ENCODE results near the gene ENAH. TPM values are rescaled to one million over a fixed set of nuclear protein-coding genes. Genes with fewer than 3 reads are reported as not detected.
"Not testable (repeated sequence)": the region's sequence is repeated elsewhere in the genome, so short reads cannot be mapped to it uniquely, and the experiment has no call there.

Gene ENAH
- 28.3 and 37.7 TPM in 2 replicates for polyA plus RNA-seq (2014; cell fraction: cytosol; rRNA removed)
- 22.7 and 36.7 TPM in 2 replicates for polyA plus RNA-seq (2014; cell fraction: nucleus; rRNA removed)

GRCh38 chr1:225652729-225653462, at the start of gene ENAH:
TSS of gene ENAH (minus strand) at chr1:225653123. CDS start at chr1:225652690, 433 bp downstream.
- peak; percentile 78 for DNase-seq (ENCODE audit: low spot score)

DNA sequence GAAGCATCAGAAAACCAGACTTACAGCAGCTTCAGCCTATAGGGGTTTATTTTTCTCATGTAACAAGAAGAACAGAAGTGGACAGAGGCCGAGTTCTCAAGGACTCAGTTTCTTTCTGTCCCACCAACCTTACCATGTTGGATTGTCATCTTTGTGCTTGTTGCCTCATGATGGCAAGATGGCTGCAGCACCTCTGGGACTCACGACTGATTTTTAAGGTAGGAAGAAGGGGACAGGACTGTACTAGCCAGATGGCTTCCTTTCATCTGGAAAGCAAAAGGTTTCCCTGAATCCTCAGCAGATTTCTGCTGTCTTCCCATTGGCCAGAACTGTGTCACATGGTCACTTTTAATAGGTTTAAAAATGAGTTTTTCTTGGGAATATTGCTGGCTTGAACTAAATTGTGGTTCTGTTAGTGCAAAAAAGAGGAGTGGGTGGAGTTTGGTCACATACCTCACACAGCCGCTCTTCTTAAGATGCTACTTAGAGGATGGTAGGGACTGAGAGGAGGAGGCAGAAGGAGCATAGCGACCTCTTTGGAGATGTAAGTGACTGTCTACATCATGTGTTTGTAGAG, 48.1 kb upstream of the ENAH start:
- DNase-seq (ENCODE audit: low spot score): no peak

GRCh38 chr1:225700164-225700821, 47.4 kb upstream of the ENAH start:
- DNase-seq (ENCODE audit: low spot score): no peak

GRCh38 chr1:225699336-225699735, 46.4 kb upstream of the ENAH start:
- DNase-seq (ENCODE audit: low spot score): no peak

- not testable (repeated sequence) for DNase-seq (ENCODE audit: low spot score)
Measured at GRCh38 chr1:225698194-225698593, 45.3 kb upstream of the ENAH start.

DNA sequence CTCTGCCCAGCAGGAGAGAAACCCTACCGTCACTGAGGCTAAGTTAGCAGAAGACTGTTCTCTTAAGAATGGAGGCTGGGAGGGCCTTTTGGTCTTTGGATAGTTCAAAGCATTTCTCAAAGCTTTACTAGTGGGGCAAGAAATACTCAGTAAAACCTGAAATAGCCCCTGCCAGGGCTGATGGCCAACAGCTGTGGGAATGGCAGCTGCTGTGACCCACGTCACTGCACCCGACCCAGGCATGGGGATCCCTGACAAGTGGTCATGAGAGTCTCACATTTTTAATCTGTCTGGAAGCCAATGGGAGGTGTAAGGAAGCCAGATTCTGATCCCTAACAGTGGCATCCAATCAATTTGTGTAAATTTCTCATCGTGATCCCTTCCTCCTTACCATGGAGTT, 44.5 kb upstream of the ENAH start:
- DNase-seq (ENCODE audit: low spot score): no peak

DNA sequence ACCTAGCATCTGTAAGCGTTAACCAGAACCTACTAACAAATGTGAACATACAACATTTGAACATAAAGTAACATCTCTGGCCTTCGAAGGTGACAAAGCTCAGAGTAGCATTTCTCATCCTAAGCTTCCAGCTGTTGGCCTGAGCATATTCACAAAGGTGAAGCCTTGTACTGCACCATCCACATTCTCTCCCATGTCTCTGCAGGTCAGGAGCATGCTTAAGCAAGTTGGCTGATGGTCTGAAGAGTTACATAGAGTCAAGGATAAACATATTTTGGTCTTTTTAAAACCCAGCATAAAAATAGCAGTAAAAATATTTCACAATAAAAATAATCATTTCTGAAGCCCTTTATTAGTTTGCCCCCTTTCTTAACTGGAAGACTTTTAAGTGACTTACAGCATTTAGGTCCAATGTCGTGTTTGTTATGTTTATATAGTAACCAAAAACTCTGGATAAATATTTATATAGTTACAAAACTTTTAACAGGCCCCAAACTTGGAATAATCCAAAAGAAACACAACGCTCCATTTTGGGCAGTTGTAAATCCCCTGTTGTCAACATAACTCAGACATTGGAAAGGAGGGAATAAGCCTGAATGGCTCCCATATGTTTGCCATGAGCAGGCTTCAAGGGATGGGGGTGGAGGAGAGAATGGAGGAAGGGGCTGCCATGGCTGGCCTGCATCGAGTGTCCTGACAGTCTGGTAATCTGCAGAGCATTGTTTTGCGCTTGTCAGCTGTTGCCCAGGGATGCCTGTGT, 42.8 kb upstream of the ENAH start:
- DNase-seq (ENCODE audit: low spot score): peak; percentile 50

GRCh38 chr1:225694151-225694603, 41.3 kb upstream of the ENAH start:
- DNase-seq (ENCODE audit: low spot score): peak; percentile 90

DNA sequence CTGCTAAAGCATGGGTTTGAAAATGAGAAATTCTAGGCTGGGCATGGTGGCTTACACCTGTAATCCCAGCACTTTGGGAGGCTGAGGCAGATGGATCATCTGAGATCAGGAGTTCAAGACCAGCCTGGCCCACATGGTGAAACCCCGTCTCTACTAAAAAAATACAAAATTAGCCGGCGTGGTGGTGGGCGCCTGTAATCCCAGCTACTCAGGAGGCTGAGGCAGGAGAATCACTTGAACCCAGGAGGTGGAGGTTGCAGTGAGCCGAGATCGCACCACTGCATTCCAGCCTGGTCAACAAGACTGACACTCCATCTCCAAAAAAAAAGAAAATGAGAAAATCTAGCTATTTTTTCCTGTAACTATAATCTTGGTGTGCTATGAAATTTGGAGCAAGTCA, 40.8 kb upstream of the ENAH start:
- not testable (repeated sequence) for DNase-seq (ENCODE audit: low spot score)

- no peak for DNase-seq (ENCODE audit: low spot score)
Measured at GRCh38 chr1:225693085-225693696, 40.3 kb upstream of the ENAH start.

- DNase-seq (ENCODE audit: low spot score): no peak
Measured at GRCh38 chr1:225692517-225692879, 39.6 kb upstream of the ENAH start.

DNA sequence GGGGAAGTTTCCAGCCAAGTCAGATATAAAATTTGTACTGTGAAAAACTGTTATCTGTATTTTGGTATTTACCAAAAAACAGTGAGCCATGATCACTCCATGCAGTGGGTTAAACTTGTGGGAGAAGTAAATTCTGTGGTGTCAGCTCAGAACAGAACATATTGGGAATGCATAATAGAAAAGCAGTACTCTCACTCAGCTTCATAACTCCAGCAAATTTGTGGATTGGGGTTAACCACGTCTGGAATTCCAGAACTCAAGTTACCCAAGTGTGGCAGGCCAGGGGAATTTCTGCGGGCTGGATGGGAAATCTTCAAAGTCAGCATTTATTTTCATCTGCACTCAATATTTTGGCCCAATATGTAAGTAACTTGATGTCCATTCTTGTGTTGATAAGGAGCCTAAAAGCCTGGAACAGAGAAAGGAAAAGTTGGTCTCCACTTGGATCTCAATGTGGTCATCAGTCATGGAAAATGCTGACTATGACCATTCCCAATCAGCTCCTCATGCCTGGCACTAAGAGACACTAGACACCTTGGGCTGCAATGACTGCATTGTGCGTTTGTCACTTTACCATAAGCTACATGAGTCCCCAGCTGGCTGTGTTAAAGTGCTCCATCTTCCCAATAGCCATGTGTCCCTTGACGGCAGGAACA, 39.1 kb upstream of the ENAH start:
- DNase-seq (ENCODE audit: low spot score): no peak

DNA sequence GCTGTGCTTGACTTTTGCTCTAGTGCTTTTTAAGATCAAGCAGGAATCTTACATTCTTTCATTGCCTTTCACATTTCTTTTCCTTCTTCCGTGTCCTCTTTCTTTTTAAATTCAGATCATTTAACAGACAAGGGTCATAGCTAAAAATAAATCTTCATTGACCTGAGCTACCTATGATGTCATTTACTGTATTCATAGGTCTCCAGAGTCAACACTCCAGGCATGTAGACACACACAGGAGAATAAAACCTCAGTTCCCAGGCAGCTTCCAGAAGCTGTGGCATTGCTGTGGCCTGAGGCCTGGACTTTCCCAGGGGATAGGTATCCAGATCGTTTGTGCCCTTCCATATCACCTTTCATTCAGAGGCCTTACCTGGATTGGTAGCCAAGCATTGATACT, 38.5 kb upstream of the ENAH start:
- no peak for DNase-seq (ENCODE audit: low spot score)

DNA sequence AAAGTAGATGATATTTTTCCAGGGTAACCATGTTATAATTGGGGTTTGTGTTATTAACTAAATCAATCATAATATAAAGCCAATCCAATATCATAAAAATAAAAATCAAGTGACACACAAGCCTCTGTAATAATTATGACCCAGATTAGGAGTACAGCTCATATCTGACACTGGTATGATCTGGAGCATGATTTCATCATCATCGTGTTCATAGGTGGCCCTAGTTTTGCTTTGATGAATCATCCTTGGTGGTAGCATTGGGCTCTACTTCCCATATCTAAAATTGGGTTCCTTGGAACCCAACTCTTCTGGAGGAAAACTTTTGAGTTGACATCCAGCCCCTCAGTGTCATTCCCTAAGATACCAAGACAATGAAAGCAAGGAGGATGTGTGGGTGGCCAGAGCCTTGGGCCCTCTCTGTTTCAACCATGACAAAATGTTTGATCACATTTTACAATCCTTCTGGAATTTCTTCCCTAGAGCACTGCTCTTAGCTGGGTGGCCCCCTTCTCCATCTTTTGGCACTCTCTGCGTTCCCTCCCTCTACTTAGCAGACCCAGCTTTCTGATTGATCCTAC, 37.0 kb upstream of the ENAH start:
- DNase-seq (ENCODE audit: low spot score): no peak

- no peak for DNase-seq (ENCODE audit: low spot score)
Measured at GRCh38 chr1:225688345-225688744, 35.4 kb upstream of the ENAH start.

DNA sequence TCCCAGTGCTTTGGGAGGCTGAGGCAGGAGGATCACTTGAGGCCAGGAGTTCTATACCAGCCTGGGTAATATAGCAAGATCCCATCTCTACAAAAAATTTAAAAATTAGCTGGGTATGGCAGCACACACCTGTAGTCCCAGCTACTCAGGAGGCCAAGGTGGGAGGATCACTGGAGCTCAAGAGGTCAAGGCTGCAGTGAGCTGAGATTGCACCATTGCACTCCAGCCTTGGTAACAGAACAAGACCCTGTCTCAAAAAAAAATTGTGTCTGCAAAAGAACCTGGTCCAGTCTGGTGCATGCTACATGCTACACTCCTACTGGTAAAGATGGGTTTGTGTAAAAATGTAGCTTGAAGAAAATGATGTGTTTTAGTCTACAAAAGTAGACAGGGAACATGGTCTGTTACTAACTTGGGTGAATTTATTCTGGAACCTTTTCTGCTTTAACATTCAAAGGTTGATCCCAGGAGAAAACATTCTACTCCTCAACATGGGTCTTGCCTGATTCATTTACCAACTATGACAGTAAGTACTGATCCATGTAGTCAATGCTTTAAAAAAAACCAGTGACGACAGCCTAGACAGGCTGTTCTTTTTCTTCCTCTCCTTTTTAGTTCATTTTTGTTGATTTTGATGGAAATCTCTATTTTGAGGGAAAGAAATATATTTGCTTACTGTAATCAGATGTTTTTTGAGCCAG, 32.7 kb upstream of the ENAH start:
- DNase-seq (ENCODE audit: low spot score): no peak

GRCh38 chr1:225684741-225685140, 31.8 kb upstream of the ENAH start:
- no peak for DNase-seq (ENCODE audit: low spot score)

DNA sequence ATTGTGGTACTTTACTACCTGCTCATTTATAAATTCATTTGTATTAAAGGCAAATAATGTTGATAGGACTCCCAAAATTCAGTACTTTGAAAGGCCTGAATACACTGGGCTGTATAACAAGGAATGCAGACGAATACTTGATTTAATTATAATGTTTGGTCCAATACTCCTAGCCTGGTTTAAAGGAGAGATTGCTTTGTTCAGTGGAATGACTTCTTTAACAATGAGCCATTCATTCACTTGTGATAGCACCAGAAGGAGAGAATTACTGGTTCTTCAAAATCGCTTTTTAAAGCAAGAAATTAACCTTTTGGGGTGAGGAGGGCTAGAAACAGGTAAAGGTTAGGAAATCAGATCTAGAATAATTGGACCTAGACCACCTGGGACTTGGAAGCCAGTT, 28.3 kb upstream of the ENAH start:
- DNase-seq (ENCODE audit: low spot score): no peak

DNA sequence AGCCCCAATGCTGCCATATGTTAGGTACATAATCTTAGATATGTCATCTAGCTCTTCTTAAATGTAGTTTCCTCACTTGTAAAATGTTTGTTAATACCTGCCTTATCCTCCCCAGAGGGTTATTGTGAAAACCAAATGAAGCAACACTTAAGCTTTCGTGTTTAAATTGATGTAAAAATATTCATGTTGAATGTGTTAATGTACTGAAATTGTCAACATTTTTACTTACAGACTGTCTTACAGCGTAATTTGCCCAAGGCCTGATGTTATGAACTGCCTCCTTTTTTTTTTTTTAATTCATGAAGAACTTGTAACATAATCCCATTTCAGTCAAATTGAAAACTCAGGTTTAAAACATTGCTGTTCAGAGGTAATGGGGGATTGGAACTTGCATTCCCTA, 25.6 kb upstream of the ENAH start:
- no peak for DNase-seq (ENCODE audit: low spot score)
